HepG2 (cell line): ENCODE measurements around the gene CYB5D1. TPM values are rescaled to one million over a fixed set of nuclear protein-coding genes. Genes with fewer than 3 reads are reported as not detected.
A peak's percentile ranks its signal among the peaks of the same experiment; 100 is the strongest.

ENCODE experiments used
- ATF4 ChIP-seq, 2 experiments: fragments of 450-650 bp in 1 of 2; sonication (generic) in 1 of 2; formaldehyde crosslinking; IDR thresholded peaks; 2 replicates each; pipeline versions ENCODE4 v1.5.0 to v1.8.0; 2020 to 2022; ENCODE audit warnings: mild to moderate bottlenecking in 1 of 2, missing genetic modification reagents in 1 of 2
- LCORL ChIP-seq, 2 experiments: fragments of 450-650 bp in 1 of 2; sonication (generic) in 1 of 2; formaldehyde crosslinking in 1 of 2; IDR thresholded peaks; 2 replicates each; pipeline versions ENCODE4 v1.5.0 to v1.6.1; 2017 to 2020; ENCODE audit warnings: antibody characterized with exemption in 1 of 2, missing genetic modification reagents in 1 of 2
- MAZ ChIP-seq, 2 experiments: sonication (generic) in 1 of 2; formaldehyde crosslinking in 1 of 2; IDR thresholded peaks; 2 replicates each; pipeline versions ENCODE4 v1.5.0 to v1.6.1; 2012 to 2020; ENCODE audit warnings: low read depth in 2 of 2, mild to moderate bottlenecking in 2 of 2, borderline replicate concordance in 1 of 2, improper control_type of control experiment in 1 of 2, low read length in 1 of 2, missing genetic modification reagents in 1 of 2, moderate library complexity in 1 of 2
- PAF1 ChIP-seq: IDR thresholded peaks from 2 replicates; pipeline ENCODE4 v1.6.1; 2016; ENCODE audit warnings: missing genetic modification reagents, missing compliant biosample characterization
- SP2 ChIP-seq: sonication (generic); formaldehyde crosslinking; IDR thresholded peaks from 2 replicates; pipeline ENCODE4 v1.5.1; 2020; ENCODE audit warnings: mild to moderate bottlenecking, missing genetic modification reagents
- ZNF20 ChIP-seq: sonication (generic); formaldehyde crosslinking; IDR thresholded peaks from 2 replicates; pipeline ENCODE4 v1.4.0; 2020; ENCODE audit warnings: mild to moderate bottlenecking, moderate library complexity, missing genetic modification reagents
- ZNF253 ChIP-seq: sonication (generic); formaldehyde crosslinking; IDR thresholded peaks from 2 replicates; pipeline ENCODE4 v1.8.0; 2022; ENCODE audit warnings: mild to moderate bottlenecking, missing genetic modification reagents, borderline replicate concordance
- ZNF263 ChIP-seq: sonication (generic); formaldehyde crosslinking; IDR thresholded peaks from 2 replicates; pipeline ENCODE4 v1.4.0; 2020; ENCODE audit warnings: missing genetic modification reagents
- ZNF276 ChIP-seq: sonication (generic); formaldehyde crosslinking; IDR thresholded peaks from 2 replicates; pipeline ENCODE4 v1.4.0; 2020; ENCODE audit warnings: mild to moderate bottlenecking, low read depth, missing genetic modification reagents
- ZNF501 ChIP-seq: sonication (generic); formaldehyde crosslinking; IDR thresholded peaks from 2 replicates; pipeline ENCODE4 v1.5.1; 2020; ENCODE audit warnings: mild to moderate bottlenecking, moderate library complexity, missing genetic modification reagents
- ZNF816 ChIP-seq: sonication (generic); formaldehyde crosslinking; IDR thresholded peaks from 2 replicates; pipeline ENCODE4 v1.8.0; 2022; ENCODE audit warnings: missing genetic modification reagents, mild to moderate bottlenecking, borderline replicate concordance
- ZNF83 ChIP-seq: sonication (generic); formaldehyde crosslinking; IDR thresholded peaks from 2 replicates; pipeline ENCODE4 v1.4.0; 2020; ENCODE audit warnings: missing genetic modification reagents, mild to moderate bottlenecking, borderline replicate concordance
- polyA plus RNA-seq, 8 experiments: library from polyadenylated mRNA; depleted of rRNA in 3 of 8; stranded (reverse) in 7 of 8; unstranded in 1 of 8; fragments of >200 nt; fragmentation: Illumina TruSeq in 4 of 8; extraction: Trizol in 4 of 8; gene quantifications; 2 replicates each; pipeline versions ENCODE4 v1.2.1 to v1.2.3, GENCODE V29; 2011 to 2016; ENCODE audit warnings: low read depth in 4 of 8, missing spikeins in 1 of 8, mixed read lengths in 1 of 8; ENCODE audit not compliant: insufficient read depth in 1 of 8
- total RNA-seq, 5 experiments: library from RNA; depleted of rRNA; stranded (reverse); fragments of >200 nt; fragmentation: Illumina TruSeq; extraction: Trizol; gene quantifications; 2 replicates each; pipeline ENCODE4 v1.2.3, GENCODE V29; 2016; ENCODE audit warnings: low read depth in 1 of 5
- TF ChIP-seq, protein P1 (sequence below): sonication (generic); formaldehyde crosslinking; IDR thresholded peaks from one replicate; pipeline ENCODE4 v1.5.1; 2020; ENCODE audit warnings: mild to moderate bottlenecking, missing genetic modification reagents; ENCODE audit errors: not compliant biosample characterization
- TF ChIP-seq, protein P2 (sequence below): sonication (generic); formaldehyde crosslinking; IDR thresholded peaks from 2 replicates; pipeline ENCODE4 v1.5.0; 2020; ENCODE audit warnings: mild to moderate bottlenecking, missing genetic modification reagents, borderline replicate concordance

CYB5D1 gene
- total and polyA plus RNA-seq, 2 of the 13 experiments (the other 11 are each of a cell fraction or from before 2014, with no cell fraction given) = 8.9 to 17.0 TPM

GRCh38 chr17:7833011-7833794 is 24.6 kb upstream of the CYB5D1 start (continued):
- TF ChIP-seq ZNF276 (CRISPR knock-in tag) (no peak), MAZ (IDR thresholded peaks at IDR 0.05; ENCODE audit: borderline replicate concordance, low read depth, low read length) (no peak), MAZ (CRISPR knock-in tag; IDR thresholded peaks at IDR 0.05; ENCODE audit: low read depth) (0 out of 2 replicates have a peak, but pooled peaks have one; percentile 42), ZNF816 (CRISPR knock-in tag) (no peak), ZNF501 (CRISPR knock-in tag) (0 out of 2 replicates have a peak, but pooled peaks have one; percentile 52), ZNF263 (CRISPR knock-in tag) (0 out of 2 replicates have a peak, but pooled peaks have one; percentile 12), LCORL (IDR thresholded peaks at IDR 0.05) (no peak), LCORL (CRISPR knock-in tag; IDR thresholded peaks at IDR 0.05) (no peak), SP2 (no peak), ZNF20 (CRISPR knock-in tag) (no peak), ATF4 (CRISPR knock-in tag; IDR thresholded peaks at IDR 0.05) (no peak), ZNF253 (CRISPR knock-in tag) (no peak), ZNF83 (CRISPR knock-in tag) (no peak), PAF1 (CRISPR knock-in tag) (no peak)
- TF ChIP-seq, protein P1, sequence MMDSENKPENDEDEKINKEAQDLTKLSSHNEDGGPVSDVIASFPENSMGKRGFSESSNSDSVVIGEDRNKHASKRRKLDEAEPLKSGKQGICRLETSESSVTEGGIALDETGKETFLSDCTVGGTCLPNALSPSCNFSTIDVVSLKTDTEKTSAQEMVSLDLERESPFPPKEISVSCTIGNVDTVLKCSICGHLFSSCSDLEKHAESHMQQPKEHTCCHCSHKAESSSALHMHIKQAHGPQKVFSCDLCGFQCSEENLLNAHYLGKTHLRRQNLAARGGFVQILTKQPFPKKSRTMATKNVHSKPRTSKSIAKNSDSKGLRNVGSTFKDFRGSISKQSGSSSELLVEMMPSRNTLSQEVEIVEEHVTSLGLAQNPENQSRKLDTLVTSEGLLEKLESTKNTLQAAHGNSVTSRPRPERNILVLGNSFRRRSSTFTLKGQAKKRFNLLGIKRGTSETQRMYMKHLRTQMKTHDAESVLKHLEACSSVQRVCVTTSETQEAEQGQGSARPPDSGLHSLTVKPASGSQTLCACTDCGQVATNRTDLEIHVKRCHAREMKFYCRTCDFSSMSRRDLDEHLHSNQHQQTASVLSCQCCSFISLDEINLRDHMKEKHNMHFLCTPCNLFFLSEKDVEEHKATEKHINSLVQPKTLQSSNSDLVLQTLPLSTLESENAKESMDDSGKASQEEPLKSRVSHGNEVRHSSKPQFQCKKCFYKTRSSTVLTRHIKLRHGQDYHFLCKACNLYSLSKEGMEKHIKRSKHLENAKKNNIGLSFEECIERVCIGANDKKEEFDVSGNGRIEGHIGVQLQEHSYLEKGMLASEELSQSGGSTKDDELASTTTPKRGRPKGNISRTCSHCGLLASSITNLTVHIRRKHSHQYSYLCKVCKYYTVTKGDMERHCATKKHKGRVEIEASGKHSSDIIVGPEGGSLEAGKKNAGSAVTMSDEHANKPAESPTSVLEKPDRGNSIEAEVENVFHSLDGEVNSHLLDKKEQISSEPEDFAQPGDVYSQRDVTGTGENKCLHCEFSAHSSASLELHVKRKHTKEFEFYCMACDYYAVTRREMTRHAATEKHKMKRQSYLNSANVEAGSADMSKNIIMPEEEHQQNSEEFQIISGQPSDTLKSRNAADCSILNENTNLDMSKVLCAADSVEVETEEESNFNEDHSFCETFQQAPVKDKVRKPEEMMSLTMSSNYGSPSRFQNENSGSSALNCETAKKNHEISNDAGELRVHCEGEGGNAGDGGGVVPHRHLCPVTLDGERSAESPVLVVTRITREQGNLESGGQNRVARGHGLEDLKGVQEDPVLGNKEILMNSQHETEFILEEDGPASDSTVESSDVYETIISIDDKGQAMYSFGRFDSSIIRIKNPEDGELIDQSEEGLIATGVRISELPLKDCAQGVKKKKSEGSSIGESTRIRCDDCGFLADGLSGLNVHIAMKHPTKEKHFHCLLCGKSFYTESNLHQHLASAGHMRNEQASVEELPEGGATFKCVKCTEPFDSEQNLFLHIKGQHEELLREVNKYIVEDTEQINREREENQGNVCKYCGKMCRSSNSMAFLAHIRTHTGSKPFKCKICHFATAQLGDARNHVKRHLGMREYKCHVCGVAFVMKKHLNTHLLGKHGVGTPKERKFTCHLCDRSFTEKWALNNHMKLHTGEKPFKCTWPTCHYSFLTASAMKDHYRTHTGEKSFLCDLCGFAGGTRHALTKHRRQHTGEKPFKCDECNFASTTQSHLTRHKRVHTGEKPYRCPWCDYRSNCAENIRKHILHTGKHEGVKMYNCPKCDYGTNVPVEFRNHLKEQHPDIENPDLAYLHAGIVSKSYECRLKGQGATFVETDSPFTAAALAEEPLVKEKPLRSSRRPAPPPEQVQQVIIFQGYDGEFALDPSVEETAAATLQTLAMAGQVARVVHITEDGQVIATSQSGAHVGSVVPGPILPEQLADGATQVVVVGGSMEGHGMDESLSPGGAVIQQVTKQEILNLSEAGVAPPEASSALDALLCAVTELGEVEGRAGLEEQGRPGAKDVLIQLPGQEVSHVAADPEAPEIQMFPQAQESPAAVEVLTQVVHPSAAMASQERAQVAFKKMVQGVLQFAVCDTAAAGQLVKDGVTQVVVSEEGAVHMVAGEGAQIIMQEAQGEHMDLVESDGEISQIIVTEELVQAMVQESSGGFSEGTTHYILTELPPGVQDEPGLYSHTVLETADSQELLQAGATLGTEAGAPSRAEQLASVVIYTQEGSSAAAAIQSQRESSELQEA = no peak
- TF ChIP-seq, protein P2, sequence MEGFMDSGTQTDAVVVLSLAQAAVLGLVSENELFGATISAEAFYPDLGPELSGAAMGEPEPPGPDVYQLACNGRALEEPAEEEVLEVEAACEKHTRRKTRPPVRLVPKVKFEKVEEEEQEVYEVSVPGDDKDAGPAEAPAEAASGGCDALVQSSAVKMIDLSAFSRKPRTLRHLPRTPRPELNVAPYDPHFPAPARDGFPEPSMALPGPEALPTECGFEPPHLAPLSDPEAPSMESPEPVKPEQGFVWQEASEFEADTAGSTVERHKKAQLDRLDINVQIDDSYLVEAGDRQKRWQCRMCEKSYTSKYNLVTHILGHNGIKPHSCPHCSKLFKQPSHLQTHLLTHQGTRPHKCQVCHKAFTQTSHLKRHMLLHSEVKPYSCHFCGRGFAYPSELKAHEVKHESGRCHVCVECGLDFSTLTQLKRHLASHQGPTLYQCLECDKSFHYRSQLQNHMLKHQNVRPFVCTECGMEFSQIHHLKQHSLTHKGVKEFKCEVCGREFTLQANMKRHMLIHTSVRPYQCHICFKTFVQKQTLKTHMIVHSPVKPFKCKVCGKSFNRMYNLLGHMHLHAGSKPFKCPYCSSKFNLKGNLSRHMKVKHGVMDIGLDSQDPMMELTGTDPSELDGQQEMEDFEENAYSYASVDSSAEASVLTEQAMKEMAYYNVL (CRISPR knock-in tag) = no peak
